ENCODE data around the gene CARD14.
A peak's percentile ranks its signal among the peaks of the same experiment; 100 is the strongest.
"Not testable (repeated sequence)": the region's sequence is repeated elsewhere in the genome, so short reads cannot be mapped to it uniquely, and the experiment has no call there.

Gene CARD14

DNA sequence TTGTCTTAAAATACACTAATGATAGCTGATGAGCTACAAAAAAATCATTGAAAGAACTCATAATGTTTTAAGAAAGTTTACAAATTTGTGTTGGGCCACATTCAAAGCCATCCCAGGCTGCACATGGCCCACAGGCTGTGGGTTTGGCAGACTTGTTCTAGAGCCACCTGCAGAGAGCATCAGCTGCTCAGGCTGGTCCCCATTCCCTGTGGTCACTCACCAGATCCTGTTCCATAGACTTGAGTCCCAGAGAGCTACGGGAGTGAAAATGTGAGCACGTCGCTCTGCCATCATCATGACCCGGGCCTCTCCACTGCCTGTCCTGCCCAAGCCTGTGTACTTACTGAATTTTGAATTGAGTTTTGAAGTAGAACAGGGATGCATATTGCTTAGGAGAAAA lies 57.3 kb downstream of the CARD14 start:
- no peak for DNase-seq (ENCODE audit: low spot score)

DNA sequence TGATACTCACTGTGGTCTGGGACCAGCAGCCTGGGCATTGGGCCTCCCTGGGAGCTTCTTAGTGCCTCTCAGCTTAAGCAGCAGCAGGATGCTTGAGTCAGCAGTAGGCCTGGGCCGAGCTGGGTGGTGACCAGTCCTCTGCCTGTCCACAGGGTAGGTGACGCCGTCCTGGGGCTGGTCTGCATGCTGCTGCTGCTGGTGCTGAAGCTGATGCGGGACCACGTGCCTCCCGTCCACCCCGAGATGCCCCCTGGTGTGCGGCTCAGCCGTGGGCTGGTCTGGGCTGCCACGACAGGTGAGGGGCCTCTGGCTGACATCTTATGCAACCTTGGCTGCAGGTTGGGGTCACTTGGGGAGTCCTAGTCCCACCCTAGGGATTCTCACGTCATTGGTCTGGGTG lies 57.8 kb downstream of the CARD14 start:
- no peak for DNase-seq (ENCODE audit: low spot score)

DNA sequence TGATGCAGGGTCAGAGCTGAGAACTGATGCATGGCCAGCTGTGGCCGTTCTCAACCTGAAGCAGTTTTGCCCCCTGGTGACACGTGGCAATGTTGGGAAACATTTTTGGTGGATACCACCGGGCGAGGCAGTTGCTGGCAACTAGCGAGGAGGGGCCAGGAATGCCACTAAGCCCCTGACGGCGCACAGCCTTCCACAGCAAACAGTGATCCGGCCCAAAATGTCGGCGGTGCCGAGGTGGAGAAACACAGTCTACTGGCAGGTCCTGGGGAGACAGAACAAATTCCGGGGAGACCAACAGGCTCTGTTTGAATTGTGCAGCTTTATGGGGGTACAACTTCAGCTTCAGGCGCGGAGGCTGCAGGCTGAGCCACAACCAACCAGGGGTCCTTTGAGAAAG lies 58.6 kb downstream of the CARD14 start:
- no peak for DNase-seq (ENCODE audit: low spot score)

DNA sequence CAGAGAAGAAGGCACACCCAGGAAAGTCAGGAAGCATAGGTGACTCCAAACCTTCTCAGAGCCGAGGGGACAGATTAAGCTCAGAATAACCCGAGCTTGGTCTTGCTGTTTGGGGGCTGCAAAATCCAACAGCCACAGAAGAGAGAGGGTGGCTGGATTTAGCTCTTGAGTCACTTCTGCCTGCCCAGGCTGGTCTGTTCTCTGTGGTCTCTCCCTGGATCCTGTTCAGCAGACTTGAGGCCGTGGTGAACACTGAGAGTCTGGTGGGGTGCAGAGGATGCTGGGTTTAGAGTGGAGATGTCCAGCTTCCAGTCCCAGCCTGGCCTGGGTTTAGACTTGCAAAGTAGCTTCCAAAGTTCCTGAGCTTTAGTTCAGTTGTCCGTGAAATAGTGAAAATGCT lies 59.2 kb downstream of the CARD14 start:
- no peak for DNase-seq (ENCODE audit: low spot score)

DNA sequence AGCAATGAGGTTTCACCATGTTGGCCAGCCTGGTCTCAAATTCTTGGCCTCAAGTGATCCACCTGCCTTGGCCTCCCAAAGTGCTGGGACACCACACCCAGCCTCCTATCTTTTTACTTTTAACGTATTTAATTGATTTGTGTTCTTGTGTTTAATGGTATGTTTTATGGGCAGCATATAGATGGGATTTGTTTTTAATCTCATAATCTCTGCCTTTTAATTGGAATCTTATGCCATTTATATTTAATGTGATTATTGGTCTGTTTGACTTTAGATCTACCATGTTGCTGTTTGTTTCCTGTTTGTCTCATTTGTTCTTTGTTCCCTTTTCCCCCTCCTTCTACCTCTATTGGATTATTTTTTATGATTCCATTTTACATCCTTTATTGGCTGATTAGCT lies 62.6 kb downstream of the CARD14 start:
- no peak for DNase-seq (ENCODE audit: low spot score)

DNA sequence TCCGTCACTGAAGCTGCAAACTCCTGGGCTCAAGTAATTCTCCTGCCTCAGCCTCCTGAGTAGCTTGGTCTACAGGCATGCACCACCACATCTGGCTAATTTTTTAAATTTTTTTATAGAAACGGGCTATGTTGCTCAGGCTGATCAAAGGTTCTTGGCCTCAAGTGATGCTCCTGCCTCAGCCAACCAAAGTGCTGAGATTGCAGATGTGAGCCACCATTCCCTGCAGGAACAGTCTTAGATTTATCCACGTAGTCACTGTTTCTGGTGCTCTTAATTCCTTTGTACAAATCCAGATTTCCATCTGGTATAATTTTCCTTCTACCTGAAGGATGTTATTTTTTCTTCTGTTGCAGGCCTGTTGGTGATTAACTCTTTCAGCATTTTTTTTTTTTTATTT lies 63.4 kb downstream of the CARD14 start:
- no peak for DNase-seq (ENCODE audit: low spot score)

DNA sequence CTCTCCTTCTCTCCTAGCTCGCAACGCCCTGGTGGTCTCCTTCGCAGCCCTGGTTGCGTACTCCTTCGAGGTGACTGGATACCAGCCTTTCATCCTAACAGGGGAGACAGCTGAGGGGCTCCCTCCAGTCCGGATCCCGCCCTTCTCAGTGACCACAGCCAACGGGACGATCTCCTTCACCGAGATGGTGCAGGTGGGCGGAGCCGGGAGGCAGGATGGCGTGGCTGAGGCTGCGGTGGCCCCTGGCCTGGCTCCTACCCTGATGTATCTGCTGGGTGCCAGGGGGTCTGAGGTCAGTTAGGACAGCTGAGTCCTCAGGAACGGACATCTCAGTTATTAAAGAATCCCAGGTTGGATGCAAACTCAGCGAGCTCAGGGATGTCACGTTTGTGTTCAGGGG lies 67.1 kb downstream of the CARD14 start:
- no peak for DNase-seq (ENCODE audit: low spot score)

DNA sequence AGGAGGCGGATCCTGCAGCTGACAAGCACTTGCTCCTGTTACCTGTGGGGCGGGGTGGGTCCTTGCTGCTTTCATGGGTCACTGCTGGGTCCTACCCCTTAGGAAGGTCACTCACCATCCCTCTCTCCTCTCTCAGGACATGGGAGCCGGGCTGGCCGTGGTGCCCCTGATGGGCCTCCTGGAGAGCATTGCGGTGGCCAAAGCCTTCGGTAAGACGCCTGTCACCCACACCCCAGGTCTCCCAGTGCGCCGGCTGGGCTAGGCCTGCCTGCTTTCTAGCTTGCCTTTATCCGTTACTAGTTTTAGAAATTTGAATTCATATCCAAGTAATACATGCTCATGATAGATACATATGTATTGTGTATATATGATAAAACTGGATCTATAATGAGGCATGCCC lies 67.6 kb downstream of the CARD14 start:
- DNase-seq (ENCODE audit: low spot score), result no peak

DNA sequence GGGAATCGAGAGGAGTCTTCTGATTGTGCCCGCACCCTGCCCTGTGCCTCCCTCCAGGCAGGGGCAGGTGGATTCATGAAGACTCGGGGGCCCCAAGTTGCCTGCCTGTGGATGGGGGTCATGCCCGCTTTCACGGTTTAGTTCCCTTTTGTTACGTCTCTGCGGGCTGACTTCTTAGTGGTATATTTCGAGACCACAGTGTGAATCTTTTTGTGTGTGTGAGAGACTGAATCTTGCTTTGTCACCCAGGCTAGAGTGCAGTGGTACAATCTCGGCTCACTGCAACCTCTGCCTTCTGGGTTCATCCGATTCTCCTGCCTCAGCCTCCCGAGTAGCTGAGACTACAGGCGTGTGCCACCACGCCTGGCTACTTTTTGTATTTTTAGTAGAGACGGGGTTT lies 72.7 kb downstream of the CARD14 start:
- no peak for DNase-seq (ENCODE audit: low spot score)

DNA sequence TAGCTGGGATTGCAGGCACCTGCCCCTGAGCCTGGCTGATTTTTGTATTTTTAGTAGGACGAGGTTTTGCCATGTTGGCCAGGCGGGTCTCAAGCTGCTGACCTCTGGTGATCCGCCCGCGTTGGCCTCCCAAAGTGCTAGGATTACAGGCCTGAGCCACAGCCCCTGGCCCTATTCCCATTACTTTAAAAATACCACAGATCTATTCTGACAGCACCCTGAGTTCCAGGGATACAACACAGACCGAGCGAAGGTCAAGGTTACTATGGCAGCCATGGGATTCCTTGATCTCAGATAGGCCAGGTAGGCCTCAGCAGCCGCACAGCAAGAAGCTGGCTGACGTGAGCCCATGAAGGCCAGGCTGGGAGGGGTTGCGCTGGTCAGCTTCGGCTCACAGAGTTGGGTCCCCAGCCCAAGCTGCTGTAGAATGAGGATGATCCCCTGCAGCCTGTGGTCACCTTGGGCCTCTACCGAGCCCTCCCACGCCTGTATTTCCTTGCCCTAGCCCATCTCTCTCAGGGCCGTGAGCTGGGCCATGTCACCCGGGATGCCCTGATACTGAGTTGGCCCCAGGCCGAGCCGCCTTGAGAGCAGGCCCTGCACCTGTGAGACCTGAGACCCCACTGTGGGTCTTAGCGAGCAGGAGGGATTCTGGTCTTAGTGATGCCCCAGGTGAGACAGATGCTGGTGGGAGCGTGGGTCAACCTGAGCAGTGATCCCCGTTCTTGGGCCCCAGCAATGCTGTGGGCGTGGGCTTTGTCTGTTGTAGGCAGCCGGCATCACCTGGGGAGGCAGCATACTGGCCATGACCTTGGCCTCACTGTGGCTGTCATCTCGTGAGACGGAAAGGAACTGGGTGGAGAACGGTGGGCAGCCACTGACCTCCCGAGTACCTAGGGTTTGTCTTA lies 74.0 kb downstream of the CARD14 start:
- no peak for DNase-seq (ENCODE audit: low spot score)

DNA sequence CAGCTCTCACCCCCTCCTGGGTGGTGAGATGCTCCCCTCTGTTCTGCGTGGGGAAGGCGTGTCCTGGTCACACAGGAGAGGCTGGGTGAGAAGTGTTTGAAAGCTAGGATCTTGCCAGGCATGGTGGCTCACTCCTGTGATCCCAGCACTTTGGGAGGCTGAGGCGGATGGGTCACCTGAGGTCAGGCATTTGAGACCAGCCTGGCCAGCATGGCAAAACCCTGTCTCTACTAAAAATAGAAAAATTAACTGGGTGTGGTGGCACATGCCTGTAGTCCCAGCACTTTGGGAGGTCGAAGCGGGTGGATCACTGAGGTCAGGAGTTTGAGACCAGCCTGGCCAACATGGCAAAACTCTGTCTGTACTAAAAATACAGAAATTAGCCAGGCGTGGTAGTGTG lies 74.6 kb downstream of the CARD14 start:
- DNase-seq (ENCODE audit: low spot score), result not testable (repeated sequence)

DNA sequence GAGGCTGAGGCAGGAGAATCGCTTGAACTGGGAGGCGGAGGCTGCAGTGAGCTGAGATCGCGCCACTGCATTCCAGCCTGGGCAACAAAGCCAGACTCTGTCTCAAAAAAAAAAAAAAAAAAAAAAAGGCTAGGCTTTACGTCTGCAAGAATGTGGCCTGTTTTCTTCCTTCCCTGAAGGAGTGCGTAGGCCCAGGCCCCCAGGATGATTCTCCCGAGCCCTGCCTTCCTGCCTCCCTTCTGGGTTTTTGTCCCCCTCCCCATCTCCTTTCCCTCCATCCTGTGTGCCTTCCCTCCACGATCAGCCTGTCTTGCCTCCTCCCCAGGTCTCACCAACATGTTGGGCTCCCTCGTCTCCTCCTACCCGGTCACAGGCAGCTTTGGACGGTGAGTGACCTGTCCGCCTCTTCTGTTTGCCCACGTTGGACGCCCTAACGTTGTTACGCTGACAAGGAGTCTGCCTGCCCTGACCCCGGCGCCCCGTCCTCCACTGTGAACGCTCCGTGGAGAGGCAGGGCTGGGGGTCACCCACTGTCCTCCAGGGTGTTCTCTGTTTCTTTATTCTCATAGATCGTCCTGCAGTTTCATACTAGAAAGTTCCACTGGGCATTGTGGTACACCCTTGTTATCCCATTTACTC lies 75.2 kb downstream of the CARD14 start:
- DNase-seq (ENCODE audit: low spot score), result no peak

DNA sequence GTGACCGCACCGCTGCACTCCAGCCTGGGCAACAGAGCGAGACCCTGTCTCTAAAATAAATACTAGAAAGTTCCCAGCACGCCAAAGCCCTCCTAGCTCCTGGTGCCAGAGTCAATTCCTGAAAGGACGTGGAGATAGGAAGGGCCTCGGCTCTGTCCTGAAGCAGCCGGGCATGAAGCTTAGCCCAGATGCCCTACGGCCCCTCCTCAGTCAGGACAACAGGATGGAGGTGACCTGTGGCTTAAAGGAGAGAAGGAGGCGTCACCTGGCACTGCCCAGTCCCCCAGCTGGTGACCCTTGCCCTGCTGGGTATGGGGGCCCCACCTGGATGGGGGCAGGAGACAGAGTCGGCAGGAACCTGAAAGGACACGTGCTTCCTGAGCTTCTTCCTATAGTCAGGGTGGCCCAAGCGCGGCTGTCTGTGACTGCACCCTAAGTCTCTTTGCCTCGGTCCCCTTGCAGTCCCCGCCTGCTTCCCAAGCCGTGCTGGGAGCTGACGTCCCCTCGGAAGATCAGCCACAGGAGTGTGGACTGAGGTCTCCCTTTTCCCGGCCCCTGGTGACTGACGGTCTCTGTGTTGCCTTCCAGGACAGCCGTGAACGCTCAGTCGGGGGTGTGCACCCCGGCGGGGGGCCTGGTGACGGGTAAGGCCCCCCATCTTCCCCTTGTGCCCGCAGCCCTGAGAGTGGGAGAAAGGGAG lies 75.9 kb downstream of the CARD14 start:
- DNase-seq (ENCODE audit: low spot score), result no peak

DNA sequence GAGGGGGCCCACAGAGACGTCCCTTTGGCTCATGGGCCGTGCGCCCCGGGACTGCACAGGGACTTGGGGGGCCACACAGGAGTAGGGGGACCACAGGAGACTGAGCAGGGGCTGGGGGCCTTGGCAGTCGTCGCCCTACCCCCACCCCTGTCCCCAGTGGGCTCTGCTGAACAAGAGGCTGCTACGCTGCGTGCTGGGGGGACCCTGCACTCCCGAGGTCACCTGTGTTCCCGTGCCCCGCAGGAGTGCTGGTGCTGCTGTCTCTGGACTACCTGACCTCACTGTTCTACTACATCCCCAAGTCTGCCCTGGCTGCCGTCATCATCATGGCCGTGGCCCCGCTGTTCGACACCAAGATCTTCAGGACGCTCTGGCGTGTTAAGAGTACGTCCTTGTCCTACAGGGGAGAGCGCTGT lies 76.4 kb downstream of the CARD14 start:
- DNase-seq (ENCODE audit: low spot score), result no peak

DNA sequence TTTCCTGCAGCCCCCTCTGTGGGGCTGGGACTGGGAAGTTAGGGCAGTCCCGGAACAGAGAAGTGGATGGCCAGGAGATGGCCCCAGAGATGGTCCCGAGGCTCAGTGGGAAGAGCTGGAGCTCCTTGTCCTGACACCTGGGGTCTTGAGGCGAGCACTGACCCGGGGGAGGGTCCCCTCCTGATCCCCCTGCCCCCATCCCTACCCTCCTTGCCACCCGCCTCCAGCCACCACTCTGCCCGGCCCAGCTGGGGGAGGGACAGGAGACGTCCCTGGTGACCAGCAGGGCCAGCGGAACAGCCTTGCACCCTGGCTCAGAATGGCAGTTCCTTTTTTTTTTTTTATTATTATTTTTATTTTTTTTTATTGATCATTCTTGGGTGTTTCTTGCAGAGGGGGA lies 76.9 kb downstream of the CARD14 start:
- DNase-seq (ENCODE audit: low spot score), result no peak

DNA sequence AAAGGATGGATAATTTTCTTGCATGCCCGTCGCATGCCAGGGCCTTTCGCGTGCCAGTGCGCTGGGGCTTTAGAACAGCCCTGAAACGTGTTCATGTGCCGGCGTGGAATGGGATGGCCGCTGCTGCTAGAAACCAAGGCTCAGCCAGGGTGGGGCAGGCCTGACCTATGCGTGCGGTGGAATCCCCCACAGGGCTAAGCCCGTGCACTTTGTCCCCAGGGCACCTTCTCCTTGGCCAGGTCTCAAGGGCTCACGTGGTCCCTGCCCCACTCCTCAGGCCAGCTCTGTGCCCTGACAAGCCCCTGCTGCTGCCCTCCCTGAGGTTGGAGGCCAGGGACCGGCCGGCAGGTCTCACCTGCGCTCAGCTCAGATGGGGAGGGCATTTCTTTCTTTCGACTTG lies 77.7 kb downstream of the CARD14 start:
- DNase-seq (ENCODE audit: low spot score), result no peak

DNA sequence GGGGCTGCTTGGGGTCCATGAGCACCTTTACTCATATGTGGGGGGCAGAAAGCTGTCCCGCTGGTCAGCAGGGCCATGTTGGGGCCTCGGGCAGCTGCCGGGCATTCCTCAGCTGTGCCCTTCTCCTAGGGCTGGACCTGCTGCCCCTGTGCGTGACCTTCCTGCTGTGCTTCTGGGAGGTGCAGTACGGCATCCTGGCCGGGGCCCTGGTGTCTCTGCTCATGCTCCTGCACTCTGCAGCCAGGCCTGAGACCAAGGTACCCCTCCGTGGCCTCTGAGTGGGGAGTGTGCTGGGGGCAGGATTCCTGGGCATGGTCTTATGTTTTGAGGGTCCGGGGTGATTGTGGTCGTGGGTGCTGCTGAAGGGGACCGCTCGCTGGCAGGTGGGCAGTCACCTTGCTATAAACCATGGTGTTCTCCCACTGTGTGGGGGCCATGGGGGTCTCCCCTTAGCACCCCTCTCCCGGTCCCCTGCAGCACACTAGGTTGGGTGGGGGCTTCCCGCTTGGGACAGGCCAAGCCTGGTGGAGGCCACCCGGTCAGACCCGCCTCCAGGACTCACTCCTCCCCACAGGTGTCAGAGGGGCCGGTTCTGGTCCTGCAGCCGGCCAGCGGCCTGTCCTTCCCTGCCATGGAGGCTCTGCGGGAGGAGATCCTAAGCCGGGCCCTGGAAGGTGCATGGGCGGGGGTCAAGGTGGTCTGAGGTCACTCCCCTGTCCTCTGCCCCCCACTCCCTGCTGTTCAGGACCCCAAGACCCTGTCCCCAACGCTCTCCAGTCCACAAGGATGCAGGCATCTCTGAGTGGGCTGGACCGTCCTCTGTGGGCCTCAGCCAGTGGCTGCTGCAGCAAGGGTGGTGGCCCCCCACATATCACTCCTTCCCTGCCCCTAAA lies 78.4 kb downstream of the CARD14 start:
- no peak for DNase-seq (ENCODE audit: low spot score)

DNA sequence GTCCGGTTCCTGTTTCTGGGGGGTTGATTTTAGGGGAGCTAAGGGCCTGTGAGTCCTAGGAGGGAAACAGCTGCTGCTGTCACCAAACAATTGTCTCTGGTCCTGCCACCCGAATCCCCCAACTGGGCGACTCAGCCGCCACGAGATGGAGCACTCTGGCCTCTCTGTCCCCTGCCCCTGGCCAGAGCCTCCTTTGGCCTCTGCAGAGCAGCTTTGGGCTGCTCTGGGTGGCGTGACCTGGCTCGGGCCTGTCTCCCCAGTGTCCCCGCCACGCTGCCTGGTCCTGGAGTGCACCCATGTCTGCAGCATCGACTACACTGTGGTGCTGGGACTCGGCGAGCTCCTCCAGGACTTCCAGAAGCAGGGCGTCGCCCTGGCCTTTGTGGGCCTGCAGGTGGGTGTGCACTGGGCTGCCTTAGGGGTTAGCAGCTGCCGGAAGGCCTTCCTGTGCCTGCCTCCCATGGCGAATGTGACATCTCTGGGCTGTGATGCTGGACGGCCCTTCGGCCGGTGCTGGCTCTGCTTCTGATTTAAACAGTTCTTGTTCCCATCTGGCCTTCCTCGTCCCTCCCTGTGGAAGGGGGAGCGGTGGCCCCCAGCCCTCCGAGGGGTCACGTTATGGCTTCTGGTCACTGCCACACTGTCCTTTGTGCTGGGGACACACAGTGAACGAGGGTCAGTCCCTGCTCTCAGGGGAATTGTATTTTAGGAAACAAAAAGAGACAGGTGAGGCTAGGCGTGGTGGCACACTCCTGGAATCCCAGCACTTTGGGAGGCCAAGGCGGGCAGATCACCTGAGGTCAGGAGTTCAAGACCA lies 79.3 kb downstream of the CARD14 start:
- no peak for DNase-seq (ENCODE audit: low spot score)

DNA sequence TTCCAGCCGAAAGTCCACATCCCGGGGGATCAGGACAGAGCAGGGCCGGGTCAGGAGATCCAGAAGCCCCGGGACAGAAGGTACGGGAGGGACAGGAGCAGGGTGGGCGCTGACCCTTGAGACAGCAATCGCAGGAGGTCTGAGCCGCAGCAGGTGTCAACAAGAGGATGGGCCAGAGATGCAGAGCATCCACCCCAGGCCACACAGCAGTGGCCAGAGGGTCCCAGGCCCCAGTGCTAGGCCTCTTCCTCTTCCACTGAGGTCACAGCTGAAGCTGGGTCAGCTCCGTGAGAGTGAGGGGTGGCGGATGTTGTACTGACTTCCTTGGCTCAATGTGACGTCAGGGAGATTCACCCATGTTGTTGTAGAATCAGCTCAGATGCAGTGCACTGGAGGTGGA lies 82.1 kb downstream of the CARD14 start:
- DNase-seq (ENCODE audit: low spot score), result no peak

DNA sequence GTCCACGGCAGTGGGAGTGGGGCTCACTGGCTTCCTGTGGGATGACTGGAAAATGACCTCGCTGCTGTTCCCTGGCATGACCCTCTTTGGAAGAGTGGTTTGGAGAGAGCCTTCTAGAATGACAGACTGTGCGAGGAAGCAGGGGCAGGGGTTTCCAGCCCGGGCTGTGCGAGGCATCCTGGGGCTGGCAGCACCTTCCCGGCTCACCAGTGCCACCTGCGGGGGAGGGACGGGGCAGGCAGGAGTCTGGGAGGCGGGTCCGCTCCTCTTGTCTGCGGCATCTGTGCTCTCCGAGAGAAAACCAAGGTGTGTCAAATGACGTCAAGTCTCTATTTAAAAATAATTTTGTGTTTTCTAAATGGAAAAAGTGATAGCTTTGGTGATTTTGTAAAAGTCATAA lies 83.0 kb downstream of the CARD14 start:
- DNase-seq (ENCODE audit: low spot score), result peak; percentile 50

Data from HuH-7.5 (cell line).